Smooth muscle cell (in vitro differentiated cells): Measurements from ENCODE around the gene POM121C. TPM values are rescaled to one million over a fixed set of nuclear protein-coding genes. Genes with fewer than 3 reads are reported as not detected.
"Not testable (repeated sequence)": the region's sequence is repeated elsewhere in the genome, so short reads cannot be mapped to it uniquely, and the experiment has no call there.

ENCODE experiments used
- DNase-seq: peaks from one replicate; lab custom pipeline; 2025; ENCODE audit not compliant: unreplicated experiment; lab: John Stamatoyannopoulos, UW
- H2AFZ ChIP-seq: fragments of 200-600 bp; sonication (generic); 2 replicates; pipeline ENCODE4 v1.6.0; 2016; ENCODE audit warnings: antibody characterized with exemption, low read depth, mild to moderate bottlenecking
- H3F3A ChIP-seq: fragments of 200-600 bp; sonication (generic); 2 replicates; pipeline ENCODE4 v1.6.0; 2017; ENCODE audit warnings: antibody characterized with exemption, low read depth
- H3K27ac ChIP-seq: fragments of 200-600 bp; sonication (generic); 2 replicates; pipeline ENCODE4 v1.5.1; 2016; ENCODE audit warnings: low read depth, mild to moderate bottlenecking
- H3K27me3 ChIP-seq: fragments of 200-600 bp; sonication (generic); 2 replicates; pipeline ENCODE4 v1.6.1; 2016; ENCODE audit warnings: low read depth, mild to moderate bottlenecking
- H3K36me3 ChIP-seq: fragments of 200-600 bp; sonication (generic); 2 replicates; pipeline ENCODE4 v1.5.1; 2016; ENCODE audit warnings: low read depth
- H3K4me1 ChIP-seq: fragments of 200-600 bp; sonication (generic); 2 replicates; pipeline ENCODE4 v1.5.1; 2016; ENCODE audit warnings: low read depth
- H3K4me2 ChIP-seq: fragments of 200-600 bp; sonication (generic); 2 replicates; pipeline ENCODE4 v1.6.0; 2016; ENCODE audit warnings: mild to moderate bottlenecking
- H3K4me3 ChIP-seq: fragments of 200-600 bp; sonication (generic); 2 replicates; pipeline ENCODE4 v1.5.1; 2016; ENCODE audit warnings: mild to moderate bottlenecking
- H3K79me2 ChIP-seq: fragments of 200-600 bp; sonication (generic); 2 replicates; pipeline ENCODE4 v1.6.0; 2016; ENCODE audit warnings: low read depth, mild to moderate bottlenecking
- H3K9ac ChIP-seq: fragments of 200-600 bp; sonication (generic); 2 replicates; pipeline ENCODE4 v1.6.0; 2016; ENCODE audit warnings: low read depth
- H3K9me3 ChIP-seq: fragments of 200-600 bp; sonication (generic); replicated peaks from 2 replicates; pipeline ENCODE4 v1.5.1; 2016; ENCODE audit warnings: low read depth
- H4K20me1 ChIP-seq: fragments of 200-600 bp; sonication (generic); 2 replicates; pipeline ENCODE4 v1.6.0; 2016; ENCODE audit warnings: low read depth
- WGBS: methylation state at CpG from one replicate; pipeline ENCODE4 v1.1.7; 2016; ENCODE audit warnings: low lambda C conversion rate; 5-methylcytosine and 5-hydroxymethylcytosine counted together
- polyA plus RNA-seq: library from polyadenylated mRNA; unstranded; fragments of >200 nt; fragmentation: Nextera tagmentation; extraction: Ambion mirVana; gene quantifications from 2 replicates; pipeline ENCODE4 v1.2.1, GENCODE V29; 2016
- total RNA-seq: library from RNA; depleted of rRNA; stranded (reverse); fragments of >200 nt; gene quantifications from 2 replicates; pipeline ENCODE4 v1.2.3, GENCODE V29; 2014

Gene POM121C
- total and polyA plus RNA-seq, 2 experiments from 2014 or later, result 8.0 to 12.5 TPM

DNA sequence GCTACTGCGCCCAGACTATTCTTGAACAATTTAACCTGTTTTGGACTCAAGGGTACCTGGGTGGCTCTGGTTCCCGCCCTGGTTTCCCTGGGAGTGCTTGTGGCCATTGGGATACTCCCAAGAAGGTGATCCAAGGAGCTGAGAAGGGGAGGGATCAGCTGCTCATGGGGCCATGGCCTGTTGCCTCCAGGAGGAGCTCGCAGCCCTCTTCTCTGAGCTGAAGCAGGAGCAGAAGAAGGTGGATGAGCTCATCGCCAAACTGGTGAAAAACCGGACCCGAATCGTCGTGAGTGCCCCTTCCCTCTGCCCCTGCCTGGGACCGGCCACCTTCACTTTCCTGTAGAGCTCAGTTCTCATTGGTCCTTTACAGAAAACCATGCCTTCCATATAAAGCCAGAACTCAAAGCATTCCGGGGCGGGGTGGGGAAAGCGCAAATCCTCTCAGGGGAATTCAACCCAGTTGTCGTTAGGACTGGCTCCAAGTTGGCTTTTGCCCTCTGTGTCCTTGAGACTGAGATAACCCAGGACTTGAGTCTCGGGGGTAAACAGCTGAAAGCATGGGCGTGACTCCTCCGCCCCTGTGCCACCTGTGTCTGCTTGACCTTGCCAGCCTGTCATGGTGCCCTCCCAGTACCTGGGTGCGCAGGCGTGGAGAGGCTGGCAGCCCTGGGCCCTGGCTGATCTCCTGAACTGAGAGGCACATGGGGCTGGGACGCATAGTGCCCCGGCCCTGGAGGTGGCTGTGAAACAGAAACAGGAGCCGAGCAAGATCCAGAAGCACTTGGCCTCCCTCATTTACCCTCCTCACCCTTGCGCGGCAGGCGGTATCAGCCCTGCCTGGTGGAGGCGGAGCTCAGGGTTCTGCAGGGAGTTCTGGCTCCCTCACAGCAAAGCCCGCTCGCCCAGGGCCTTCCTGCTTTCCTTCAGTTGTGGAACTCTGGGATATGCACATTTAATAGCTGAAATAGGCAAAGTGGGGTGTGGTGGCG is 82.3 kb downstream of the POM121C start:
- WGBS, result no CpG with 5 or more reads among the region's 28 CpGs
- not testable (repeated sequence) for H3K4me3 ChIP-seq, H3K79me2 ChIP-seq, H3K4me1 ChIP-seq, H3K27ac ChIP-seq, DNase-seq, H2AFZ ChIP-seq, H3K27me3 ChIP-seq, H3K9me3 ChIP-seq, H3F3A ChIP-seq, H4K20me1 ChIP-seq, H3K4me2 ChIP-seq, H3K9ac ChIP-seq, H3K36me3 ChIP-seq

DNA sequence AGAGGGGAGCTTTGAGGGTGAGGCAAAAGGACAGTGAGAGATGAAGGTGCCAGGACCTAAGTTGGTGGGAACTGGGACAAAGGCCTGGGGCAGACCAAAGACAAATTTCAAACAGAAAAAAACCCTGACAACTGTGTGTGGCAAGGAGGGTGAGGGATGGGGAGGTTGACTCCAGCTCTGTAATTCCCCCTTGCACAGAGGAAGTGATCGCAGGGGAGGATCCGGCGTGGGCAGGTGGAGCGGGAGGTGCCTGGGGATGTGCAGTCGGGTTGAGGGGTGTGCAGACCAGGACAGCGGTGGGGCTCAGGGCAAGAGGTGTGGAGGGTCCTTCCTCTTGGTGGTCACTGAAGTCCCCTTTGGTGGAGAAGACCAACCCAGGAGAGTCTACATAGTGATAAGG is 85.5 kb downstream of the POM121C start:
- H3F3A ChIP-seq, H2AFZ ChIP-seq, DNase-seq, H3K9me3 ChIP-seq, H3K4me1 ChIP-seq, H3K27me3 ChIP-seq, H3K4me3 ChIP-seq, H3K27ac ChIP-seq, H4K20me1 ChIP-seq, H3K4me2 ChIP-seq, H3K9ac ChIP-seq, H3K36me3 ChIP-seq, H3K79me2 ChIP-seq: not testable (repeated sequence)
- no CpG with 5 or more reads among the region's 6 CpGs for WGBS

DNA sequence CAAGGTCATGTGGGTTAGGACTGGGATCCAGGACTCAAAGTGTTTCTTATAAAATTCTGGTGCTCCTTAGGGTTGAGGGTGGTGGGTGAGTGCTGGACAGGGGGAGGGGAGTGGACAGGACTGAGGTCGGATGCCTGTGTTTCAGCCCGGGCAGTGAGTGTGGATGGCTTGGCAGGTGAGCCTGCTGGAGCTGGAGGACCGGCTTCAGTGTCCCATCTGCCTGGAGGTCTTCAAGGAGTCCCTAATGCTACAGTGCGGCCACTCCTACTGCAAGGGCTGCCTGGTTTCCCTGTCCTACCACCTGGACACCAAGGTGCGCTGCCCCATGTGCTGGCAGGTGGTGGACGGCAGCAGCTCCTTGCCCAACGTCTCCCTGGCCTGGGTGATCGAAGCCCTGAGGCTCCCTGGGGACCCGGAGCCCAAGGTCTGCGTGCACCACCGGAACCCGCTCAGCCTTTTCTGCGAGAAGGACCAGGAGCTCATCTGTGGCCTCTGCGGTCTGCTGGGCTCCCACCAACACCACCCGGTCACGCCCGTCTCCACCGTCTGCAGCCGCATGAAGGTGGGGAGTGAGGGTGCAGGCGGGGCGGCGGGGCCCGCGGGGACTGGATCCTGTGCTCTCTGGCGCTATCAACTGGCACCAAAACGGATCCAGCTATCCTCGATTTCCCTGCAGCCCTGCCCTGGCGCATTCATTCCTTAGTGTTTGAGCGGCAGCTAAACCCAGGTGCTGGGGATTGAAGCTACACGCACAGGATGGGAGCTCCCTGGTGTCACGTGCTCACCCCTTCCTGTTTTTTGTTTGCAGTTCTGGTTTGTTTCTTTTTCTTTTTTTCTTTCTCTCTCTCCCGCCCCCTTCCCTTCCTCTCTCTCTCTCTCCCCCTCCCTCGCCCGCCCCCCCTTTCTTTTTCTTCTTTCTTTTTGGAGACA is 87.1 kb downstream of the POM121C start:
- H4K20me1 ChIP-seq, H3K4me3 ChIP-seq, H3K9ac ChIP-seq, H3K79me2 ChIP-seq, H3F3A ChIP-seq, H3K36me3 ChIP-seq, H3K4me2 ChIP-seq, H3K27me3 ChIP-seq, H3K9me3 ChIP-seq, DNase-seq, H2AFZ ChIP-seq, H3K4me1 ChIP-seq, H3K27ac ChIP-seq: not testable (repeated sequence)
- no CpG with 5 or more reads among the region's 34 CpGs for WGBS

DNA sequence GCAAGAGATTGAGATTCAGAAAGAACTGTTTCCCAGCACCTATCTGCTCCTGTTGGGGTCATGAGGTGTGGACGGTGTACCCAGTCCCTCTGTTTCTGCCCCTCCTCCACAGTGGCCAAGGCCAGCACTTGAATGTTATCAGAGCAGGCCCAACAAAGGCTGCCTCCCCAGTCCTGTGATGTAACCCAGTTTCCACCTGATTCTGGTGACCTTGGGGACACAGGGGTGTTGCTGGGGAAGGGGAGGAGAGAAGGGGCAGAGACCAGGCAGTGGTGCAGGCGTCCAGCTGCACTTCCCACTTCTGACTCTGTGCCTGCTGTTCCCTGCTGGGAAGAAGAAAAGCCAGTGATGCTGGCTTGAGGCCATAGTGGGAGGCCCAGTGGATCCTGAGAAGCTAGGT is 88.2 kb downstream of the POM121C start:
- H3K4me3 ChIP-seq, H3F3A ChIP-seq, H3K9ac ChIP-seq, H4K20me1 ChIP-seq, H3K4me2 ChIP-seq, H2AFZ ChIP-seq, H3K79me2 ChIP-seq, H3K27ac ChIP-seq, H3K36me3 ChIP-seq, H3K9me3 ChIP-seq, H3K27me3 ChIP-seq, DNase-seq, H3K4me1 ChIP-seq: not testable (repeated sequence)
- WGBS, result no CpG with 5 or more reads among the region's 2 CpGs

DNA sequence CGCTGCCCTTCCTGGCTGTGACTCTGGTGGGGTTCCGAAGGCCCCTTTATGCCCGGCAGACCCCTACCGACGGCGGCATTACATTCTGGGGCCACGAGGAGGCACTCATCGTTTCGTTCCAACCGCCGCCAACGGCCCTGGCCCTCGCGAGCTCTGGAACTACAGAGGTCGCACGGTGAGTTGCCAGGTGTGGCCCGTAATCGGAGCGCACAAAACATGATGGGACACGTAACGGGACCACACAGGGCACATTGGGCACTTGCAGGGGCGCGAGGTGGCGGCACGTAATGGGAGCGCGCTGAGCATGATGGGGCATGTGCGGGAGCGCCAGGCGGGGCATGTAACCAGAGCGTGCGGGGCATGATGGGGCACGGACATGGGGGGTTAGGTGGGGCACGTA is 90.8 kb downstream of the POM121C start, which contains the start of gene TRIM73:
TRIM73 (plus strand) TSS at position 301 of the 400 bp plus-strand sequence. CDS start 3,305 bp downstream, outside the sequence.
- not testable (repeated sequence) for H3K4me1 ChIP-seq, H3K9ac ChIP-seq
- 86% methylated on average over 16 of the region's 34 CpGs for WGBS

DNA sequence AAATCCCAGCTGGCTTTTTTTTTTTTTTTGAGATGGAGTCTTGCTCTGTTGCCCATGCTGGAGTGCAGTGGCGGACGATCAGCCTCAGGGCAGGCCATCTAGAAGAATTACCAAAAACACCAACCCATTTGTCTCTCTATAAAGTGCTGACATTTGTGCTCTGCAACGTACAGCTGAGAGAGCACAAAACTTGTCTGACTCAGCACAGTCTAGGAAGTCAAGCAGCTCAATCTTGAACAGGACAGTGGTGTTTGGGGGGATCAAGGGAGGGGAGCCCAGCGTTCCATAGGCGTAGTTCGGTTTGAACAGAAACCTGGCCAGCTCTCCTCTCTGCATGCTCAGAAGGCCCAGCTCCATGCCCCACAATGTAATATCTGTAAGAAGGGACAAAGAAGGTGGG is 92.9 kb downstream of the POM121C start:
- not testable (repeated sequence) for H3K79me2 ChIP-seq, H3K36me3 ChIP-seq, H3K4me2 ChIP-seq, H3K4me1 ChIP-seq, H3K4me3 ChIP-seq, H4K20me1 ChIP-seq, DNase-seq, H3K27ac ChIP-seq, H3F3A ChIP-seq, H3K9ac ChIP-seq, H3K9me3 ChIP-seq, H3K27me3 ChIP-seq, H2AFZ ChIP-seq
- no CpG with 5 or more reads among the region's 6 CpGs for WGBS

More for the DNA sequence above, 90.8 kb downstream of the POM121C start, which contains the start of gene TRIM73:
- not testable (repeated sequence) for H3F3A ChIP-seq, H2AFZ ChIP-seq, H3K27me3 ChIP-seq, H3K27ac ChIP-seq, H4K20me1 ChIP-seq, H3K4me3 ChIP-seq, H3K79me2 ChIP-seq, H3K9me3 ChIP-seq, DNase-seq, H3K36me3 ChIP-seq, H3K4me2 ChIP-seq

DNA sequence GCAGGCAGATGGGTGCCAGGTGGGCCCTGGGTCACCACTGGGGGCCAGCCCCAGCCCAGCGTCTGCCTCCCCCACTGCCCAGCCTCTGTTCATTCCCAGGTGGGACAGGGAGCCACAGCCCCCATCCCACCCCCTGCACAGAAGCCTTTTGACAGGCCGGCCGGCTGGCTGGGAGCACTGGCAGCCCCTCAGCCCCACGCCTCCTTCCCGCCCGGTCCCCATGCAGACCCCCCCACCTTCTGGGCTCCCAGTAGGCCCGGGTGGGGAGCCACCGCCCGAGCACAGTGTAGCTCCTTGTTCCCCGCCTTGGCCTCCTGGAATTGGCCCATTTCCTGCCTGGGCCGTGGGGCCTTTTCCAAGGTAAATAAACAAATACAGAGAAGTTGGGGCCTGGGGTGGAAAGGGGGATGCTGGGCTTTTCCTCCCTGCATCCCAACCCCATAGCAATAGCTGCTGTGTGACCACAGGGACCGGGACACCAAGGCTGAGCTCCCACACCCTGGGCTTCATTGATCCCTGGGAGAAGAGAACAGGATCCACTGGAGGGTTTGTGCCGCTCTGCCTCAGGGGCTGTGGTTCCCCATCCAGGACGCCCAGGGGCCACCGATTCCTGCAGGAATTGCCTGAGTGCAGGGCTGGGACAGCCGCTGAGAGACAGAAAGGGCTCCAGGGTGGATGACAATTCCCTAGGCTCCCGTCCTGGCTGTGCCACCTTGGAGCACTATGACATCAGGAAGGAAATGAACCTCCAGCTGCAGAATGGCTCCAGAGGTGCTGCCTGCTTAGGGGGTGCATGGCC is 111.4 kb downstream of the POM121C start:
- WGBS, result no CpG with 5 or more reads among the region's 17 CpGs
- DNase-seq, H3K4me2 ChIP-seq, H3K79me2 ChIP-seq, H4K20me1 ChIP-seq, H3K27me3 ChIP-seq, H3K4me3 ChIP-seq, H3K4me1 ChIP-seq, H3F3A ChIP-seq, H2AFZ ChIP-seq, H3K9ac ChIP-seq, H3K9me3 ChIP-seq, H3K36me3 ChIP-seq, H3K27ac ChIP-seq: not testable (repeated sequence)
